ENCODE measurements around the gene RPL7A.

DNA sequence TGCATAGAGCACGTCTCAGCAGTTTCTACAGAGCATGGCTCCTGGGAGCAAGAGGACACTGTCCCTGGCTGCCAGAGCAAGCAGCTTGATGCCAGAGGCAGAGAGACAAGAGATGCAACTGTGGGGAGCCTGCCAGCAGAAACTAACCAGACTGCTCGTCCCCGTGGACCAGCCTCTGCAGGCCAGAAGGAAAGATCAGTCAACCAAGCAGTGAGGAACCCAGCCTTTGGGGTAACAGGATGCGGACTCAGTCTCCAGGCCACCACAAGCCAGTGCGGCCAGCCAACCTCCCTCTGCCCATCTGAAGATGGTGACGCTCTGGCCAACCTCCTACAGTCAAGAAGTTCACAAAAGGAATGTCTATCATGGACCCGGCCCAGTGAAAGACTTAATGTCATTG lies 24.1 kb downstream of the RPL7A start:
- TF ChIP-seq, protein P1, sequence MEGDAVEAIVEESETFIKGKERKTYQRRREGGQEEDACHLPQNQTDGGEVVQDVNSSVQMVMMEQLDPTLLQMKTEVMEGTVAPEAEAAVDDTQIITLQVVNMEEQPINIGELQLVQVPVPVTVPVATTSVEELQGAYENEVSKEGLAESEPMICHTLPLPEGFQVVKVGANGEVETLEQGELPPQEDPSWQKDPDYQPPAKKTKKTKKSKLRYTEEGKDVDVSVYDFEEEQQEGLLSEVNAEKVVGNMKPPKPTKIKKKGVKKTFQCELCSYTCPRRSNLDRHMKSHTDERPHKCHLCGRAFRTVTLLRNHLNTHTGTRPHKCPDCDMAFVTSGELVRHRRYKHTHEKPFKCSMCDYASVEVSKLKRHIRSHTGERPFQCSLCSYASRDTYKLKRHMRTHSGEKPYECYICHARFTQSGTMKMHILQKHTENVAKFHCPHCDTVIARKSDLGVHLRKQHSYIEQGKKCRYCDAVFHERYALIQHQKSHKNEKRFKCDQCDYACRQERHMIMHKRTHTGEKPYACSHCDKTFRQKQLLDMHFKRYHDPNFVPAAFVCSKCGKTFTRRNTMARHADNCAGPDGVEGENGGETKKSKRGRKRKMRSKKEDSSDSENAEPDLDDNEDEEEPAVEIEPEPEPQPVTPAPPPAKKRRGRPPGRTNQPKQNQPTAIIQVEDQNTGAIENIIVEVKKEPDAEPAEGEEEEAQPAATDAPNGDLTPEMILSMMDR (conservative IDR thresholded peaks at IDR 0.05; ENCODE audit: low read depth, low read length), result no peak
- TF ChIP-seq EZH2 (IDR thresholded peaks at IDR 0.05; ENCODE audit: low read length, unreplicated experiment), result no peak
